HG03159 (cell line): ENCODE data around the gene DPM3.
"Not testable (repeated sequence)": the region's sequence is repeated elsewhere in the genome, so short reads cannot be mapped to it uniquely, and the experiment has no call there.

Source experiments
- ATAC-seq: cut with Tn5 transposase; IDR thresholded peaks from one replicate; pipeline ENCODE4 v1.9.1; 2021; ENCODE audit warnings: mild to moderate bottlenecking, moderate library complexity; ENCODE audit not compliant: unreplicated experiment

Gene DPM3

GRCh38 chr1:155126556-155127104 is 13.7 kb downstream of the DPM3 start:
- no peak for ATAC-seq

DNA sequence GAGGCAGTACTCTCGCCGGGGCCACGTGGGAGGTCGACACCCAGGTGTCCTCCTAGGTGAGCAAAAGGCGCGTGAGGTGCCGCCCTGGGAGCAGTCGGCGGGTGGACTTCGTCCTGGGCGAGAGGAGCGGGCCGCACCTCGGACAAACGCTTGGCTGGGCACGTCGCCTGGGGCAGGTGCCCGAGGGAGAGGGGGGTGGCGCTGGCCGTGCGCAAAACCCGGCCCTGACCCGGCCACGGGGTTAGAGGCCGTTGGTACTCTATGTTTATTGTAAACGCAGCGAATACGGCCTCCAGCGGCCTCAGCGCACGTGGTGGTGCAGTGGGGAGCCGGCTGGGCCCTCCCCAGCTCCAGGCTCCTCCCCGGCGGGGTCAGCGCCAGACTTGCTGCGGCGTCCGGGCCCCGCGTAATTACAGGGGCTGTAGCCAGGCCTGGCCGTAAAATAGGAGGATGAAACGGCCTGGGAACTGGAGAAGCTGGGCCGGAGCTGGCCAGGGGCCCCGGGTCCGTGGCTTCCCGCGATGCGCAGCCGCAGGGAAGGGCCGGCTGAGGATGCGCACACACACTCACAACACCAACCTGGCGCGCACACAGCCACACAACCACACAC is 14.3 kb downstream of the DPM3 start:
- no peak for ATAC-seq

DNA sequence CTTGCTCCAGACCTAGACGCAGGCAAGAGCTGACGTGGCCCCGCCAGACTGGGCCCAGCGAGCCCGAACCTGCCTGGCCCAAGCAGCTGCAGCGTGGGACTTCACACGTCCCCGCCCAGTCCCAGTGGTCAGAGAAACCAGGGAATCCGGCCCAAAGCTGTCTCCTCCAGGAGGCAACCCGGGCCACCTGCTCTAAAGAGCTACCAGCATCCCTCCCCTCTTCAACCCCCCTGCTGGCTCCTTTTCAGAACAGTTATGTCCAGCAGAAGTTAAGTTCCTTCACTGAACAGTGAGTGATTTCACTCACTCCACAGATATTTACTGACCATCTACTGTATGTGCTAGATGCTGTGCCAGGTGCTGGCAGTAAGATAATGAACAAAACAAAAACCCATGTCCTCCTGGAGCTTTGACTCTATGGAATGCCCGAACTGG is 14.8 kb downstream of the DPM3 start:
- no peak for ATAC-seq

- ATAC-seq, result no peak
Measured at GRCh38 chr1:155124503-155125463, 15.5 kb downstream of the DPM3 start.

GRCh38 chr1:155123801-155124200 is 16.5 kb downstream of the DPM3 start:
- ATAC-seq, result no peak

DNA sequence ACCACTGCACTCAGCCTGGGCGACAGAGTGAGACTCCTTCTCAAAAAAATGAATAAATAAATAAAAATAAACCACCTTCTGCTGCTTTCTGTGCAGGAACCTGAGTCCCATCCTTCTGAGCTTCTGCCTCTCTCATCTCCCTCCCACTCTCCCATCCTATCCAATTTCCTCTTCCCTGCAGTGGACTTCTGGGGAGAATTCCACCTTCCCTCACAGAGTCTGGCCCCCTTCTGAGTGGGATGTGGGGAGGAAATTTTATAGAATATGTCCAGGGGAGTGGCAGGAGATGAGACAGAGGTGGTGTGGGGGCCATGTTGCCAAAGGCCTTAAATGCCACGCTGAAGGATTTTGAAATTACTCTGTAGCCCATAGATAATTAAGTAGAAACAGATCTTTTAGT is 18.0 kb downstream of the DPM3 start:
- ATAC-seq, result no peak

DNA sequence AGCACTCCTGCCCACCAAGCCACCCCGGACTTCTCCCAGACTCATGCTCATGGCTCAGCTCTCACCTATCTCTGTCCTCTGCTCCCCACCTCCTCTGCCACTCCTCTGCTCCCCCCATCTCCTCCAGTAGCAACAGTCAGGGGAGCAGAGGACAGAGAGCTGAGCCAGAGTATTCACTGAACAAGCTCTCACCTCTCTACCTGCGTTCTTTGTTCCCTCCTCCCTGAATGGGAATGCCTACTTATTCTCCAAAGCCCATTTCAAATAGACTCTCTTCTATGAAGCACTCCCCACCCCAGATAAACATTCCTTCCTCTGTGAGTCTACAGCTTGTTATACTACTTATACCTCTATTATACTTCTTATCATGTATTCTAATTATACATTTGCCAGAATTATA is 19.1 kb downstream of the DPM3 start:
- no peak for ATAC-seq

DNA sequence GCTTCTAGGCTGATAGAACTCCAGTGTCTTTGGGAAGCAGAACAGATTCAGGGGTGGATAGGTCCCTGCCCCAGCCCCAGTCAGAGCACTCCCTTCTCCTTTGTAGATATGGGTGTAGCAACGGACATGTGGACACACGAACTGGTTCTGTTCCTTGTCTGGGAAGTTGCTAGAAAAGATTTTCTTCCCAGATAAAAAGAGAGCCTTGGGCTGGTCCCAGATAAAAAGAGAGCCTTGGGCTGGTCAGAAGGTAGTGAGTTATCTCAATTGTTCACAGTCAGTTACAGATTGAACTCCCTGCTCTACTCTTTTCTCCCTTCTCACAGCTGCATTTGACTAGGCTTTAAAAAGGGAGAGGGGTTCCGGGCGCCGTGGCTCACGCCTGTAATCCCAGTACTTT is 20.1 kb downstream of the DPM3 start:
- no peak for ATAC-seq

DNA sequence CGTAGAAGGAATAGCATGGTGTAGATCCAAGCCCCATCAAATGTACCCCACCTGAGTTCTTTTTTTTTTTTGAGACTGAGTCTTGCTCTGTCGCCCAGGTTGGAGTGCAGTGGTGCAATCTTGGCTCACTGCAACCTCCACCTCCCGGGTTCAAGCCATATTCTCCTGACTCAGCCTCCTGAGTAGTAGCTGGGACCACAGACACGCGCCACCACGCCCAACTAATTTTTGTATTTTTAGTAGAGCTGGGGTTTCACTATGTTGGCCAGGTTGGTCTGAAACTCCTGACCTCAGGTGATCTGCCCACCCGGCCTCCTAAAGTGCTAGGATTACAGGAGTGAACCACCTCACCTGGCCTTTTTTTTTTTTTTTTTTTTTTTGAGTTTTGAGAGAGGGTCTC is 22.2 kb downstream of the DPM3 start:
- ATAC-seq, result not testable (repeated sequence)

DNA sequence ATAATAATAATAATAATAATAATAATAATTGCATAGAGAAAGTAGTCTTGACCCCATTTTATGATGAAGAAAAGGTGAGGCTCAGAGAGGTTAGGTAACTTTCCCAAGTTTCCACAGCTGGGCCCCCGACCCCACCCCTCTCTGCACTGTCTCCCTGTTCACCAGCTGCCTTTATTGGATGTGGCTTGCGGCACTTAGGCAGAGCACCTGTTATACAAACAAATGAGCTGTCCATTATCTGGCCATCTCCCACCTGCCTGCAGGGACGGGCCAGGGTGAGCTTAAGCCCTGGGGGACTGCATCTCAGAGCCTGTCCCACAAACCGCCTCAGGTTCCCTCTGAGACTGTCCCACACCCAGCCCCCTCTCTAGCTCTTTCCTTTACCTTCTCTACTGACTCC is 22.7 kb downstream of the DPM3 start:
- ATAC-seq, result no peak

DNA sequence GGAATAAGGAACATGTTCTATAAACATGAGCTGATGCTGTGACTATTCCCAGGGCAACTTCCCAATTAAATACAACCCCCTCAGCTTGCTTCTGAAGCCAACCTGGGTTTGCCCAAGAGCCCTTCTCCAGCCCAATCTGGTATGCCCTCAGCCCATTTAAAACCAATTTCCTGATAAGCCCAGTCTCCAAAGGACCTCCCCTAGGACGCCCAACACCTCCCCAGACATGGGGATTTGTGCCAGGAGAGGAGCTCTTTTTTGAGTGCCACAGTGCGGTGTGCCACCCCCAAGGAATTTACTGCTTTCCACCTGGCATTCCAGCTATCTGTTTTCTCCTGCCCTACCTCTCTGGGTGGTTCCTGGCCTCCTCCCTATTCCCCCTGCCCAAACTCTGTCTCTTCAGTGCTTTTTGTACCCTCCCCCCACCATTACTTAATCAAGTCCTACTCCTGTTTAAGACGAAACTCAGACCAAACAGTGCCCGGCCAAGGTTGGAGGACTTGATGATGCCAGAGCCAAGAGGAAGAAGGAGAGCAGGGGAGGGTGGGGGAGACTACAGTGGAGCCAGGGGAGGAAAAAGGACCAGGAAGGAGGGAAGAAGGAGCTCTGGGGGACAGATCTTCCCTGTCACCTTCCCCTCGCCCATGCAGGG is 24.1 kb downstream of the DPM3 start:
- ATAC-seq, result no peak

DNA sequence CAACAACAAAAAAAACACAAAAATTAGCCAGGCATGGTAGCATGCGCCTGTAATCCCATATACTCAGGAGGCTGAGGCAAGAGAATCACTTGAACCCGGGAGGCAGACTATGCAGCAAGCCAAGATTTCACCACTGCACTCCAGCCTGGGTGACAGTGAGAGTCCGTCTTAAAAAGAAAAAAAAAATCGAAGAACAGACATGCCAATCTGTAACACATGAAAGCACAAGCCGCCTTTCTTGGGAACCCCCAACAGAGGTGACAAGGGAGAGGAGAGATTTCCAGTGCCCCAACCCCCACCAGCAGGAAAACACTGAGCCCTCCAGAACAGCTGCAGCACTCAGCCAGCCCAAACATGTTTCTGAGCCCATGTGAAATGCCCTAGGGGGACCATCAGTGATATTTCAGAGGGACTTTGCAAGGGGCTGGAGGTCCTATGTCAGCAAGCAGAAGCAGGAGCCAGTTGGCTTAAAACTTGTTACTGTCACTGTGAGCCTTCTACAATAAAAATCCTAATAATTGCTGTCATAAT is 26.8 kb downstream of the DPM3 start:
- ATAC-seq, result no peak

- ATAC-seq, result no peak
Measured at GRCh38 chr1:155110826-155111225, 29.5 kb downstream of the DPM3 start.

GRCh38 chr1:155110381-155110780 is 29.9 kb downstream of the DPM3 start:
- ATAC-seq, result no peak

DNA sequence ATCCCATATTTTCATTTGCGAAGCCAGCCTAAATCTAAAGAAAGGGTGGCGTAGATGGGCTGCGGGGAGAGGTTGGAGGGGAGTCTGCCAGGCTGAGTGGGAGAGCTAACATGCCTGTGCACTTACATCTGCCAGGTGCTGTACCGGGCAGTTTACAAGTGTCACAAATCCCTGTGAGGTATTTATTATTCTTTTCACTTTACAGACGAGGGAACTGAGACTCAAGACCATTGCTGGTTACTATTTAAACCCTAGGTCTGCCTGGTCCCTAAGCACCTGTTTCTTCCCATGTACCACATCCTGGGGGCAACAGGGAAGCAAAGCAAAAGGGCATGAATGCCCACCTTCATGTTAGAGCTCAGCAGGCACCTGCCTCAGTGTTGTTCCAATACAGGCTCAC is 32.0 kb downstream of the DPM3 start:
- ATAC-seq, result no peak

DNA sequence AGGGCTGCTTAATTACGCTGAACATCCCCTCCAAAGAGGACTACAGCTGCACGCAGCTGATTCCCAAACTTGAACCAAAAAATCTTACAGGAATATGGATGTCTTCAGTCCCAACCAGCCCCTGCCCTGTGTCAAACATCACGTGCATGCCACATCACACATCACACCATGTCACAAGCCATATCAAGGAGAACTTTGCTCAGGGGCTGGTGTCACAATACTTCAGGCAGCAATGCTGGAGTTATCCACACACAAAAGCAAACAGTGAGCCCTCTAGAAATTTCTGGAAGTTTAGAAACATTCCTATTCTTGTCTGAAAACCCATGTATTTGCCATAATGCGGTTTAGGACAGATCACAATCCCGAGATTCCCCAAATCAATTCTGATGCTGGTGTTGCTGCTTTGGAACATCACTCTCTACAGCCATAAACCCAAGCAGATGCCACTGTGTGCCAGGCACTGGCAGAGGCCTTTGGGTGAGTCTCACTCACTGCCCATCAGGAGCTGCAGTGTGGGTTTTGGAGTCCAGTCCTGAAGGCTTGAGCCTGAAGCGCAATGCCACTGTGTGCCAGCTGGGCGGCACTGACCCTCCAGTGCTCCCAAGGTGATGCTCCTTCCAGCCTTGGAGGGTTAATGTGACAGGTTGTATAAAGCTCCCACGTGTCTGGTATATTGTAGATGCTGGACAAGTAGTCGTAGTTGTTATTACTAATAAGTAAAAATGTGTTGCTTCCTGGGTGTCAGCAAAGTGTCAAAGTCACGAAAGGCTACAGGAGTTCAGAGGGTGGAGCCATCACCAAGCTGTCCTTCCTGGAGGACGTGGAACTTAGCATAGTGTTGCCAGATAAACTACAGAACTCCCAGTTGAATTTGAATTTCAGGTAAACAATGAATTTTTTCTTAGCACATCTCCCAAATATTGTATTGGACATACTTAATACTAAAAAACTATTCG is 32.7 kb downstream of the DPM3 start:
- ATAC-seq, result no peak

- ATAC-seq, result no peak
Measured at GRCh38 chr1:155106862-155107261, 33.5 kb downstream of the DPM3 start.

- no peak for ATAC-seq
Measured at GRCh38 chr1:155105604-155106011, 34.7 kb downstream of the DPM3 start.

GRCh38 chr1:155104605-155105534 is 35.5 kb downstream of the DPM3 start:
- no peak for ATAC-seq
